H1 (cell line): ENCODE results near the gene TNS2. TPM values are rescaled to one million over a fixed set of nuclear protein-coding genes. Genes with fewer than 3 reads are reported as not detected.

Experiments
- CTCF ChIA-PET: fragments of 300-600 bp; sonication (Branson Sonifier 250); formaldehyde crosslinking; loops from one replicate; lab custom pipeline; 2021; ENCODE audit not compliant: partially characterized antibody; lab: Charles Lee
- POLR2A ChIA-PET: fragments of 300-600 bp; sonication (Branson Sonifier 250); formaldehyde crosslinking; loops from one replicate; lab custom pipeline; 2021; ENCODE audit warnings: inconsistent platforms; ENCODE audit not compliant: partially characterized antibody; lab: Charles Lee
- DNase-seq, 2 experiments: peaks; one replicate each; pipeline versions ENCODE4 v3.0.0 to v3.0.0-alpha.2; 2010 to 2022; ENCODE audit warnings: low spot score in 2 of 2, low read depth in 1 of 2, mixed read lengths in 1 of 2
- FAIRE-seq: peaks from 2 replicates; lab custom pipeline; 2011; peaks lifted over from hg19 to GRCh38; lab: Jason Lieb, UNC
- H2AFZ ChIP-seq: 2 replicates; pipeline ENCODE4 v1.8.1; 2012; ENCODE audit warnings: low read length, inconsistent platforms
- H2AK5ac ChIP-seq: 2 replicates; pipeline ENCODE4 v1.6.1; 2013; ENCODE audit warnings: low read depth, low read length
- H2BK120ac ChIP-seq: replicated peaks from 2 replicates; pipeline ENCODE3; 2013; ENCODE audit warnings: low read depth, low read length, inconsistent platforms
- H2BK12ac ChIP-seq: 2 replicates; pipeline ENCODE4 v1.6.1; 2013; ENCODE audit warnings: low read depth, low read length
- H2BK15ac ChIP-seq: 2 replicates; pipeline ENCODE4 v1.6.1; 2013; ENCODE audit warnings: low read length
- H2BK20ac ChIP-seq: 2 replicates; pipeline ENCODE4 v1.6.1; 2013; ENCODE audit warnings: low read length
- H2BK5ac ChIP-seq: 2 replicates; pipeline ENCODE4 v1.6.1; 2013; ENCODE audit warnings: low read depth, low read length
- H3K14ac ChIP-seq: 2 replicates; pipeline ENCODE4 v1.6.1; 2013; ENCODE audit warnings: inconsistent platforms; ENCODE audit not compliant: insufficient read length
- H3K18ac ChIP-seq: 2 replicates; pipeline ENCODE4 v1.6.1; 2013; ENCODE audit warnings: low read length; ENCODE audit errors: extremely low read depth
- H3K23ac ChIP-seq: 2 replicates; pipeline ENCODE4 v1.6.1; 2013; ENCODE audit warnings: inconsistent platforms; ENCODE audit not compliant: insufficient read length
- H3K23me2 ChIP-seq: 2 replicates; pipeline ENCODE4 v1.6.1; 2013; ENCODE audit warnings: low read depth, low read length
- H3K27ac ChIP-seq: 2 replicates; pipeline ENCODE4 v1.6.1; 2011; ENCODE audit warnings: low read depth, low read length, inconsistent platforms
- H3K27me3 ChIP-seq, 4 experiments: replicated peaks in 1 of 4; 1 replicate in 1 of 4; 2 replicates in 3 of 4; pipeline versions ENCODE4 v1.6.1 to v1.8.1; 2011 to 2013; ENCODE audit warnings: low read length in 3 of 4, mild to moderate bottlenecking in 3 of 4, inconsistent platforms in 2 of 4, mixed read lengths in 2 of 4, moderate library complexity in 1 of 4; ENCODE audit not compliant: control insufficient read depth in 3 of 4, insufficient read depth in 3 of 4; ENCODE audit errors: extremely low read depth in 1 of 4
- H3K36me3 ChIP-seq, 4 experiments: 2 replicates each; pipeline versions ENCODE4 v1.6.1 to v1.8.1; 2011 to 2013; ENCODE audit warnings: mild to moderate bottlenecking in 4 of 4, low read length in 3 of 4, moderate library complexity in 2 of 4, control low read depth in 1 of 4, inconsistent platforms in 1 of 4; ENCODE audit not compliant: insufficient read depth in 4 of 4, control insufficient read depth in 2 of 4
- H3K4ac ChIP-seq: replicated peaks from 2 replicates; pipeline ENCODE3; 2013; ENCODE audit warnings: low read length, low read depth, mixed read lengths, inconsistent platforms; ENCODE audit not compliant: insufficient read length
- H3K4me1 ChIP-seq, 4 experiments: replicated peaks in 1 of 4; 1 replicate in 1 of 4; 2 replicates in 3 of 4; pipeline versions ENCODE4 v1.6.1 to v1.8.1; 2011 to 2013; ENCODE audit warnings: low read length in 3 of 4, inconsistent platforms in 2 of 4, mixed read lengths in 1 of 4; ENCODE audit not compliant: insufficient read depth in 4 of 4, control insufficient read depth in 3 of 4
- H3K4me2 ChIP-seq, 2 experiments: 2 replicates each; pipeline versions ENCODE4 v1.6.1 to v1.8.1; 2011 to 2013; ENCODE audit warnings: low read depth in 2 of 2, low read length in 2 of 2, control low read depth in 1 of 2, inconsistent platforms in 1 of 2, mild to moderate bottlenecking in 1 of 2; ENCODE audit not compliant: insufficient read depth in 1 of 2
- H3K4me3 ChIP-seq, 4 experiments: fragments of 200-600, 300-600 bp in 1 of 4; sonication (generic), shearing (Covaris generic), sonication (Bioruptor Twin) in 1 of 4; 2 replicates each; pipeline versions ENCODE4 v1.5.1 to v1.8.1; 2011 to 2016; ENCODE audit warnings: low read length in 4 of 4, low read depth in 3 of 4, control low read depth in 2 of 4, inconsistent platforms in 2 of 4, mild to moderate bottlenecking in 2 of 4, mixed read lengths in 1 of 4, moderate library complexity in 1 of 4; ENCODE audit not compliant: insufficient read depth in 2 of 4; ENCODE audit errors: extremely low read depth in 1 of 4
- H3K56ac ChIP-seq: replicated peaks from 2 replicates; pipeline ENCODE3; 2013; ENCODE audit warnings: low read depth, mild to moderate bottlenecking, mixed read lengths, low read length, inconsistent platforms; ENCODE audit not compliant: insufficient read length
- H3K79me1 ChIP-seq: 2 replicates; pipeline ENCODE4 v1.6.1; 2013; ENCODE audit warnings: low read depth, low read length, control low read depth
- H3K79me2 ChIP-seq, 2 experiments: 2 replicates each; pipeline versions ENCODE4 v1.6.1 to v1.8.1; 2012 to 2013; ENCODE audit warnings: low read length in 2 of 2, mild to moderate bottlenecking in 2 of 2, inconsistent platforms in 1 of 2; ENCODE audit not compliant: insufficient read depth in 2 of 2, control insufficient read depth in 1 of 2
- H3K9ac ChIP-seq, 4 experiments: replicated peaks in 1 of 4; 1 replicate in 1 of 4; 2 replicates in 3 of 4; pipeline versions ENCODE4 v1.6.1 to v1.8.1; 2011 to 2013; ENCODE audit warnings: low read depth in 3 of 4, low read length in 3 of 4, control low read depth in 2 of 4, mild to moderate bottlenecking in 2 of 4, moderate library complexity in 2 of 4, inconsistent platforms in 1 of 4; ENCODE audit errors: extremely low read depth in 1 of 4
- H3K9me3 ChIP-seq, 2 experiments: 2 replicates each; pipeline versions ENCODE4 v1.6.1 to v1.8.1; 2012 to 2013; ENCODE audit warnings: mild to moderate bottlenecking in 2 of 2, moderate library complexity in 2 of 2, control low read depth in 1 of 2, inconsistent platforms in 1 of 2, low read depth in 1 of 2, low read length in 1 of 2, mixed read lengths in 1 of 2; ENCODE audit not compliant: insufficient read depth in 2 of 2
- H4K20me1 ChIP-seq, 2 experiments: replicated peaks in 1 of 2; 2 replicates each; pipeline versions ENCODE3 to v1.8.1; 2011 to 2013; ENCODE audit warnings: inconsistent platforms in 2 of 2, low read length in 2 of 2, mild to moderate bottlenecking in 1 of 2; ENCODE audit not compliant: insufficient read depth in 2 of 2, control insufficient read depth in 1 of 2
- H4K5ac ChIP-seq: 2 replicates; pipeline ENCODE4 v1.6.1; 2013; ENCODE audit warnings: low read length, low read depth, mixed read lengths, inconsistent platforms; ENCODE audit not compliant: insufficient read length
- H4K8ac ChIP-seq: 2 replicates; pipeline ENCODE4 v1.8.0; 2013; ENCODE audit warnings: mild to moderate bottlenecking, moderate library complexity, low read length, inconsistent platforms; ENCODE audit not compliant: insufficient read depth; ENCODE audit errors: extremely low read depth
- H4K91ac ChIP-seq: replicated peaks from 2 replicates; pipeline ENCODE3; 2013; ENCODE audit warnings: low read length, mixed read lengths, inconsistent platforms; ENCODE audit not compliant: insufficient read length
- BCL11A ChIP-seq, 2 experiments: IDR thresholded peaks; one replicate each; pipeline ENCODE4 v1.6.1; 2011; ENCODE audit warnings: low read depth in 2 of 2, low read length in 2 of 2, mild to moderate bottlenecking in 2 of 2
- CHD1 ChIP-seq: IDR thresholded peaks from 2 replicates; pipeline ENCODE4 v1.6.1; 2012; ENCODE audit warnings: low read depth, low read length, improper control_type of control experiment
- CREB1 ChIP-seq: IDR thresholded peaks from 2 replicates; pipeline ENCODE4 v1.6.1; 2012; ENCODE audit warnings: inconsistent platforms
- RAD21 ChIP-seq, 2 experiments: IDR thresholded peaks in 1 of 2; conservative IDR thresholded peaks in 1 of 2; 2 replicates each; pipeline ENCODE4 v1.6.1; 2011; ENCODE audit warnings: low read depth in 2 of 2, low read length in 2 of 2, improper control_type of control experiment in 1 of 2, inconsistent platforms in 1 of 2, mild to moderate bottlenecking in 1 of 2, moderate library complexity in 1 of 2
- SAP30 ChIP-seq: fragments of 300-600 bp; sonication (generic); IDR thresholded peaks from 2 replicates; pipeline ENCODE4 v1.7.1; 2012; ENCODE audit warnings: low read length, moderate library complexity, mild to moderate bottlenecking, inconsistent platforms; ENCODE audit not compliant: insufficient read depth, insufficient replicate concordance
- TEAD4 ChIP-seq: IDR thresholded peaks from 2 replicates; pipeline ENCODE4 v1.6.1; 2012; ENCODE audit warnings: low read depth, low read length, inconsistent platforms, mixed read lengths
- WGBS, 2 experiments: shearing (Covaris generic) in 1 of 2; methylation state at CpG; one replicate each; pipeline versions ENCODE4 v1.1.6 to v1.1.7; 2013 to 2015; ENCODE audit warnings: low lambda C conversion rate in 2 of 2, mixed read lengths in 2 of 2, inconsistent platforms in 1 of 2, low coverage in 1 of 2, missing lambda C conversion rate in 1 of 2; ENCODE audit not compliant: insufficient replicate concordance in 2 of 2, insufficient coverage in 1 of 2, insufficient read length in 1 of 2; ENCODE audit errors: extremely low coverage in 1 of 2, missing lambda C conversion rate in 1 of 2; 5-methylcytosine and 5-hydroxymethylcytosine counted together
- polyA plus RNA-seq, 7 experiments: library from polyadenylated mRNA; depleted of rRNA in 3 of 7; stranded (reverse) in 5 of 7; unstranded in 2 of 7; fragments of >200 nt in 5 of 7; fragments of 200-250 nt in 2 of 7; gene quantifications; 1 replicate in 5 of 7; 2 replicates in 1 of 7; 4 replicates in 1 of 7; pipeline versions ENCODE4 v1.2.1 to v1.2.3, GENCODE V29; 2011 to 2013; ENCODE audit warnings: missing spikeins in 2 of 7, mixed read lengths in 2 of 7
- total RNA-seq: library from RNA; stranded (reverse); fragmentation: NEBNext Ultra II Directional; extraction: Animal tissue kit (Norgen Biotek cat#: 25700); gene quantifications from 2 replicates; pipeline ENCODE4 v1.2.1, GENCODE V29; 2021

Gene TNS2
- total and polyA plus RNA-seq, 2 of the 8 experiments (the other 6 are each of a cell fraction or from before 2014, with no cell fraction given) = 2.8 to 4.7 TPM

- WGBS, 2 experiments = 74% methylated on average over 6 of the region's 6 CpGs; no CpG with 5 or more reads in 1 of the 2 experiments
- no peak overlapping the region; a peak in 1 of 7 replicates for H3K9ac ChIP-seq
- H3K4me1 ChIP-seq = peaks cover 2 to 17% (median 3%) of the 10 kb centered on the region in 4 experiments
- peaks cover 0 to 22% (median 13%) of the 10 kb centered on the region in 4 experiments; a peak in 5 of 7 replicates for H3K27me3 ChIP-seq
- no peak overlapping the region for H2BK20ac ChIP-seq
- no peak overlapping the region for H2BK120ac ChIP-seq
- H2BK15ac ChIP-seq = no peak overlapping the region
- H4K5ac ChIP-seq = no peak overlapping the region
- no peak overlapping the region for H4K91ac ChIP-seq
- no peak overlapping the region for H3K27ac ChIP-seq
- H2AK5ac ChIP-seq = 0 out of 2 replicates have a peak overlapping the region, but pooled peaks have one; percentile 57
- 0 out of 2 replicates have a peak overlapping the region, but pooled peaks have one; percentile 28 for H2AFZ ChIP-seq
- no peaks in the 10 kb centered on the region for H4K20me1 ChIP-seq
- POLR2A ChIA-PET = interaction anchor here (0.7 to 2.9 kb wide), 5 partner anchors 9 to 31 kb away, joined by 3 to 13 read pairs (median 4); partner anchors contain the start of genes SOAT2 and SPRYD3
- no peak overlapping the region for H3K4me2 ChIP-seq
- no peaks in the 10 kb centered on the region for H3K9me3 ChIP-seq
- H4K8ac ChIP-seq = no peak overlapping the region
- no peak overlapping the region for H3K23ac ChIP-seq
- TF ChIP-seq CHD1 (no peak), CREB1 (no peak), BCL11A (IDR thresholded peaks at IDR 0.05; ENCODE audit: low read depth in 2 of 2, low read length in 2 of 2) (no peak), TEAD4 (no peak), SAP30 (no peak), RAD21 (IDR thresholded peaks at IDR 0.05 in 1 of 2, conservative IDR thresholded peaks at IDR 0.05 in 1 of 2; ENCODE audit: low read depth in 2 of 2, low read length in 2 of 2) (no peak)
- H2BK5ac ChIP-seq = no peak overlapping the region
- no peak overlapping the region for H3K56ac ChIP-seq
- H3K79me1 ChIP-seq = no peaks in the 10 kb centered on the region
- H3K4ac ChIP-seq = no peak overlapping the region
- no peaks in the 10 kb centered on the region for H3K79me2 ChIP-seq
- no peak overlapping the region for H3K18ac ChIP-seq
- H2BK12ac ChIP-seq = no peak overlapping the region
- no peak overlapping the region for H3K4me3 ChIP-seq
- H3K14ac ChIP-seq = no peak overlapping the region
- no peak for FAIRE-seq
- no peak for DNase-seq
- peaks cover 25% of the 10 kb centered on the region for H3K23me2 ChIP-seq
- H3K36me3 ChIP-seq = no peaks in the 10 kb centered on the region
- CTCF ChIA-PET = interaction anchor here (0.7 to 19.1 kb wide), 6 partner anchors 9 to 707 kb away, joined by 3 to 531 read pairs (median 4); partner anchors contain the start of genes SOAT2 and SPRYD3
Measured at GRCh38 chr12:53093777-53094393, 44.0 kb downstream of the TNS2 start.
